CD4-positive, alpha-beta T cell treated with Interleukin-12 subunit alpha and Interleukin-12 subunit beta, for 1 hour (primary cell): Measurements from ENCODE around the gene IDH1.

ENCODE experiments used
- DNase-seq: peaks from one replicate; pipeline ENCODE4 v3.0.0-alpha.2; 2020

The IDH1 gene

GRCh38 chr2:208208335-208209085 is 46.4 kb downstream of the IDH1 start:
- no peak for DNase-seq

DNA sequence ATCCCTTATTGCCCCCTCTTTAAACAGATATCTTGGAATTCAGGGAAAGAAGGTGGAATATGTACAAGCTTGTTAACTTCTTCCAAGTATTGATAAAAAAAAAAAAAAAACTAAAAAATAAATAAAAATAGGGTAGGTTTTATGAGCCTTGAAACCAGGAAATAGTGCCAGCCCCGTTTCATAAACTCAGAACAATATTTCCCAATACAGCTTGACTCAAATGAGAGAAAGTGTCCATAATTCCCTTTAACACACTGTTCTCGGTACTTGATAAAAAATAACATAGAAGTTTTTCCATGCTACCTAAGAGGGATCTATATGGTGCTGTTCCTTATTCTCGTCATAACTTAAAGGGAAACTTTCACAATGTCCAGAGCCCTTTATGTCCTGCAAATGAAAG is 47.1 kb downstream of the IDH1 start:
- DNase-seq, result no peak

DNA sequence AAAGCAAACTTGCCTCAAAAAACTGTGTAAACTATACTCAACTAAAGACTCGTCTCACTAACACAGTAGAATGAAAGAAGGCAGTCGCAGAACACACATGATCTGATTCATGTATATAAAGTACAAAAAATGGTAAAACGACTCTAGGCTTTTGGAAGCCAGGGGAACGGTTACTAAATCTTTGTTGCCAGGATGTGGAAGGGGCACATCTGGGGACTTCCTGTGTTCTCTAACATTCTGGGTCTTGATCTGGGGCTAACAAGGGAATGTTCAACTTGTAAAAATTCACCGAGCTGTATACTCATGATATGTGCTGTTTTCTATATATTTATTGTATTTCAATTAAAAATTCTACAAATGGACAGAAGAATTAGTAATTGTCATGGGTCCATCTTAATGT is 50.7 kb downstream of the IDH1 start:
- no peak for DNase-seq

DNA sequence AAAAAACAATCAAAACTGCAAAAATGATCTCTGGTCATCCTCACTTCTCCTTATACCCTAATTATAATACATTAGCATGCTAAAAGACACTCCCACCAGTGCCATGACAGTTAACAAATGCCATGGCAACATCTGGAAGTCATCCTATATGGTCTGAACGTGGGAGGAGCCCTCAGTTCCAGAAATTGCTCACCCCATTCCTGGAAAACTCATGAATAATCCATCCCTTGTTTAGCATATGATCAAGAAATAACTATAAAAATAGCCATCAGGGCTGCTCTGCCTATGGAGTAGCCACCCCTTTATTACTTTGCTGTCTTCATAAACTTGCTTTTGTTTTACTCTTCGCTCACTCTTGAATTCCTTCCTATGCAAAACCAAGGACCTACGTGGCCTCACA is 59.3 kb downstream of the IDH1 start:
- DNase-seq, result no peak

DNA sequence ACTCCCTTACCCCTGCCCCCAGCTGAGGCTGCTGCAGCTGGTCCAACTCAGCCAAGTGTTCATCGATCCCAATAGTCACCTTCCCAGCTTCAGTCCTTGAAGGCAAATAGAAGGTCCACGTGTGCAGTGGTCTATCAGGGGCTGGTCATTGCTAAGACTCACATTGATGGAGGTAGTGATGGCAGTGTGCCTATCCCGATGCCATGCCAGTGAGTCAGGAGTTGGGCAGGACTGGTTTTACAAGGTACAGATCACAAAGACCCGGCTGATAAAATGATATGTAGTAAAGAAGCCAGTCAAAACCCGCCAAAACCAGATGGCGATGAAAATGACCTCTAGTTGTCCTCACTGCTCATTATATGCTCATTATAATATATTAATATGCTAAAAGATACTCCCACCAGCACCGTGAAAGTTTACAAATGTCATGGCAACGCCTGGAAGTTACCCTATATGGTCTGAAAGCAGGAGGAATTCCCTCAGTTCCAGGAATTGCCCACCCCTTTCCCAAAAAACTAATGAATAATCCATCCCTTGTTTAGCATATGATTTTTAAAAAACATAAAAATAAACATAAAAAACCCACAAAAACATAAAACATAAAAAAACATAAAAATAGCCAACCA is 62.1 kb downstream of the IDH1 start:
- no peak for DNase-seq

DNA sequence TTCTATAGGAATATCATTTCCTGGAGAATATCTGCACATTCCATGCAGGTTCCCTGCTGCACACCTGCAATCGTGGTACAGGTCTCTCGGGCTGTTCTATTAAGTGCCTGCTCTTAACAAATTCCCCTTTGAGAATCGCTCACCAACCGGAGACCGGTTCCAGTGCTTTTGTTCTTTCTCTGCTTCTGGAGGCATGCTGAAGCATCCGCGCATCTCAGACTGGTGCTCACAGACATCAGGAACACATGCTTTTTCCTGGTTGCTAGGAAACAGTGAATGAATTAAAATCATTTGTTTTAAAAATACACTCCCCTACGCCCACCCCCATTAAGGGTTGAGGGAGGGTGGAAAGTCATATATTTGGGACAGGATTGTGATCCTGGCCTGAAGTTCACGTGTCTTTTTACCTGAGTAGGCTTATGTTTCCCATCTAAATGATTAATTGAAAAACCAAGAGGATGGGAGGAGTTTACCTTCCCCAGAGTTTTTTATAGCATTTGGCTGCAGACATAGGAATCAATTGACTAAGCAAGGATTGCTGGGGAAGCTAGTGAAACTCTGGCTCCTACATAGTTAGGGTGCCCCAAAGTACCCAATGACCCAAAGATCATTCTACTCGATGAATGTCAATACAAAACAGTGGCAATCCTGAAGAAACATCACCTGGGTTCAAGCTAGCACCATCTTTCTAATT is 64.9 kb downstream of the IDH1 start, which contains the start of gene C2orf80:
C2orf80 (minus strand) TSS at position 221 of the 694 bp plus-strand sequence. CDS start 3,044 bp downstream, outside the sequence.
- DNase-seq, result no peak

GRCh38 chr2:208189069-208189809 is 65.6 kb downstream of the IDH1 start:
- no peak for DNase-seq

- no peak for DNase-seq
These were observed 68.0 kb downstream of the IDH1 start for GRCh38 chr2:208186893-208187292.

DNA sequence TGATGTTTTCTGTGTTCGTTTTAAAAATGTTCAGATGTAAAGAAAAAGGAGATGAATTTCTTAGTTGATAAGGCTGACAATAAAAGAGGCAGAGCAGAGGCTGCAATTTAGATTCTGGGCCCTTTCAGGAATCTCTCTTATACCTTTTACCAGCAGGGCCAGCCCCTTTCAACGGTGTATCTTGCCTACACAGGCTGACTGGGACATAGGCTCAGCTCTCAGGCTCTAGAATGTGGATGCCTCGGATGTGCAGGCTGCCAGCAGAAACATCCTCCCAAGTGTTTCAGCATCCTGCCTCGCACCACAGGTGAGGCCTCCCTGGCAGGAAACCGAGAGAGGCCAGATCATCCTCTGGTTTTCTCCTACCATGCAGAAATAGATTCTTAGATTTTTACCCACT is 68.4 kb downstream of the IDH1 start:
- DNase-seq, result no peak
